Endothelial cell of umbilical vein (primary cell): ENCODE results near the gene DNAJC16.

Experiments
- EZH2 ChIP-seq: IDR thresholded peaks from 2 replicates; pipeline ENCODE4 v1.6.1; 2012; ENCODE audit warnings: borderline replicate concordance, low read depth, mild to moderate bottlenecking, moderate library complexity, low read length, inconsistent platforms; ENCODE audit not compliant: severe bottlenecking
- MYC ChIP-seq: IDR thresholded peaks from one replicate; pipeline ENCODE4 v1.6.1; 2011; ENCODE audit warnings: mild to moderate bottlenecking, low read depth, low read length
- POLR2A ChIP-seq: IDR thresholded peaks from 2 replicates; pipeline ENCODE4 v1.6.1; 2012; ENCODE audit warnings: low read depth, mild to moderate bottlenecking, control low read depth, low read length
- POLR2AphosphoS5 ChIP-seq: IDR thresholded peaks from 2 replicates; pipeline ENCODE4 v1.6.1; 2012; ENCODE audit warnings: low read depth, mild to moderate bottlenecking, control low read depth, low read length, moderate library complexity; ENCODE audit not compliant: insufficient read depth
- TF ChIP-seq, protein P1 (sequence below), 2 donors: IDR thresholded peaks; 1 replicate in 1 of 2; 2 replicates in 1 of 2; pipeline ENCODE4 v1.5.1; 2011; ENCODE audit warnings: low read length in 2 of 2, mild to moderate bottlenecking in 2 of 2, moderate library complexity in 2 of 2, control low read depth in 1 of 2, inconsistent platforms in 1 of 2, low read depth in 1 of 2; ENCODE audit not compliant: insufficient read depth in 1 of 2; ENCODE audit errors: extremely low read depth in 1 of 2

- TF ChIP-seq, protein P1, sequence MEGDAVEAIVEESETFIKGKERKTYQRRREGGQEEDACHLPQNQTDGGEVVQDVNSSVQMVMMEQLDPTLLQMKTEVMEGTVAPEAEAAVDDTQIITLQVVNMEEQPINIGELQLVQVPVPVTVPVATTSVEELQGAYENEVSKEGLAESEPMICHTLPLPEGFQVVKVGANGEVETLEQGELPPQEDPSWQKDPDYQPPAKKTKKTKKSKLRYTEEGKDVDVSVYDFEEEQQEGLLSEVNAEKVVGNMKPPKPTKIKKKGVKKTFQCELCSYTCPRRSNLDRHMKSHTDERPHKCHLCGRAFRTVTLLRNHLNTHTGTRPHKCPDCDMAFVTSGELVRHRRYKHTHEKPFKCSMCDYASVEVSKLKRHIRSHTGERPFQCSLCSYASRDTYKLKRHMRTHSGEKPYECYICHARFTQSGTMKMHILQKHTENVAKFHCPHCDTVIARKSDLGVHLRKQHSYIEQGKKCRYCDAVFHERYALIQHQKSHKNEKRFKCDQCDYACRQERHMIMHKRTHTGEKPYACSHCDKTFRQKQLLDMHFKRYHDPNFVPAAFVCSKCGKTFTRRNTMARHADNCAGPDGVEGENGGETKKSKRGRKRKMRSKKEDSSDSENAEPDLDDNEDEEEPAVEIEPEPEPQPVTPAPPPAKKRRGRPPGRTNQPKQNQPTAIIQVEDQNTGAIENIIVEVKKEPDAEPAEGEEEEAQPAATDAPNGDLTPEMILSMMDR (IDR thresholded peaks at IDR 0.05; ENCODE audit: extremely low read depth in 1 of 2, insufficient read depth in 1 of 2, low read depth in 1 of 2, low read length in 2 of 2): no peak
- TF ChIP-seq EZH2 (no peak), POLR2A (no peak), MYC (no peak), POLR2AphosphoS5 (no peak)
Observed at GRCh38 chr1:15571266-15571665, 44.6 kb downstream of the DNAJC16 start.
